Panc1 (cell line): ENCODE measurements around the gene FMR1. TPM values are rescaled to one million over a fixed set of nuclear protein-coding genes. Genes with fewer than 3 reads are reported as not detected.

Experiments
- ATAC-seq: fragments of 200-7000 bp; cut with Tn5 transposase; 2 replicates; pipeline ENCODE4 v1.9.1; 2020; ENCODE audit warnings: mild to moderate bottlenecking, moderate library complexity
- BruUV-seq: library from RNA; stranded (reverse); fragments of 400-500 nt; replicated peaks from 2 replicates; lab custom pipeline; 2021; lab: Mats Ljungman, UMichigan
- CTCF ChIA-PET: fragments of 300-600 bp; sonication (Branson Sonifier 250); formaldehyde crosslinking; loops from one replicate; lab custom pipeline; 2022; ENCODE audit warnings: antibody characterized with exemption; lab: Charles Lee
- POLR2A ChIA-PET: fragments of 300-600 bp; sonication (Branson Sonifier 250); formaldehyde crosslinking; loops from one replicate; lab custom pipeline; 2022; ENCODE audit warnings: antibody characterized with exemption; lab: Charles Lee
- DNase-seq: peaks from one replicate; pipeline ENCODE4 v3.0.0-alpha.2; 2010; ENCODE audit warnings: low read depth, low spot score
- H3K27ac ChIP-seq: 2 replicates; pipeline ENCODE4 v1.5.1; 2011; ENCODE audit warnings: mild to moderate bottlenecking, low read length, inconsistent platforms
- H3K27me3 ChIP-seq: fragments of 200-500 bp; sonication (Bioruptor generic); 2 replicates; pipeline ENCODE4 v1.6.0; 2014; ENCODE audit warnings: low read length, inconsistent platforms; ENCODE audit not compliant: control insufficient read depth, insufficient read depth
- H3K36me3 ChIP-seq: fragments of 200-500 bp; sonication (Bioruptor generic); 2 replicates; pipeline ENCODE4 v1.5.1; 2014; ENCODE audit warnings: inconsistent platforms, mild to moderate bottlenecking, low read length, moderate library complexity; ENCODE audit not compliant: control insufficient read depth, insufficient read depth
- H3K4me1 ChIP-seq: 2 replicates; pipeline ENCODE4 v1.5.1; 2011; ENCODE audit warnings: inconsistent platforms, mild to moderate bottlenecking, low read length, moderate library complexity; ENCODE audit not compliant: control insufficient read depth, insufficient read depth
- H3K4me3 ChIP-seq, 2 experiments: 2 replicates each; pipeline ENCODE4 v1.5.1; 2011 to 2012; ENCODE audit warnings: low read depth in 2 of 2, low read length in 2 of 2, mild to moderate bottlenecking in 2 of 2, inconsistent platforms in 1 of 2, moderate library complexity in 1 of 2
- H3K9me3 ChIP-seq: fragments of 200-500 bp; sonication (Bioruptor generic); 2 replicates; pipeline ENCODE4 v1.5.1; 2014; ENCODE audit warnings: low read depth, mild to moderate bottlenecking, inconsistent platforms, low read length, moderate library complexity; ENCODE audit not compliant: control insufficient read depth, insufficient read depth
- CTCF ChIP-seq: fragments of 450-650 bp; IDR thresholded peaks from 2 replicates; pipeline ENCODE4 v1.5.1; 2017; ENCODE audit warnings: mild to moderate bottlenecking
- POLR2AphosphoS5 ChIP-seq: IDR thresholded peaks from 2 replicates; pipeline ENCODE4 v1.6.1; 2012; ENCODE audit warnings: mild to moderate bottlenecking, low read depth, low read length, moderate library complexity
- REST ChIP-seq, 2 experiments: IDR thresholded peaks; 2 replicates each; pipeline ENCODE4 v1.6.1; 2011 to 2012; ENCODE audit warnings: low read depth in 2 of 2, control low read depth in 1 of 2, low read length in 1 of 2, mild to moderate bottlenecking in 1 of 2, moderate library complexity in 1 of 2; ENCODE audit not compliant: insufficient read depth in 1 of 2
- SIN3A ChIP-seq: IDR thresholded peaks from 2 replicates; pipeline ENCODE4 v1.6.1; 2012; ENCODE audit warnings: low read depth, mild to moderate bottlenecking, low read length, moderate library complexity, borderline replicate concordance; ENCODE audit not compliant: insufficient read depth
- TCF7L2 ChIP-seq: IDR thresholded peaks from 2 replicates; pipeline ENCODE4 v1.6.1; 2011; ENCODE audit warnings: mild to moderate bottlenecking, low read depth, low read length, inconsistent platforms
- in situ Hi-C: cut with HindIII; loops from 2 replicates; pipeline ENCODE4 v1.10.0; 2016; ENCODE audit warnings: low sequenced_read_pairs, low pct_unique_long_range_greater_than_20kb
- intact Hi-C: fragments of 100-400 bp; cut with micrococcal nuclease; formaldehyde crosslinking; loops from one replicate; pipeline ENCODE4 v1.10.0; 2022; ENCODE audit not compliant: unreplicated experiment
- total RNA-seq: library from RNA; stranded (reverse); gene quantifications from one replicate; pipeline ENCODE4 v1.2.1, GENCODE V29; 2021; ENCODE audit not compliant: unreplicated experiment

Gene FMR1
- total RNA-seq, 1 experiment from 2014 or later, result 68.9 TPM

GRCh38 chrX:147927256-147927655, 15.5 kb downstream of the FMR1 start:
- ChIA-PET POLR2A (no interaction called here), CTCF (no interaction called here)
- in situ Hi-C loops, result no loop called here
- no peak for ATAC-seq
- intact Hi-C loops, result no loop called here
- no peak for DNase-seq
- no peak overlapping the region for H3K4me3 ChIP-seq
- H3K27me3 ChIP-seq, result no peaks in the 10 kb centered on the region
- no peaks in the 10 kb centered on the region for H3K9me3 ChIP-seq
- no peak overlapping the region for H3K27ac ChIP-seq
- no peak for TF ChIP-seq SIN3A
- no peak for TF ChIP-seq TCF7L2
- no peak for TF ChIP-seq REST (IDR thresholded peaks at IDR 0.05; ENCODE audit: insufficient read depth in 1 of 2, low read depth in 2 of 2, low read length in 1 of 2)
- no peak for TF ChIP-seq CTCF
- TF ChIP-seq POLR2AphosphoS5, result no peak
- H3K4me1 ChIP-seq, result no peaks in the 10 kb centered on the region
- H3K36me3 ChIP-seq, result peaks cover 9% of the 10 kb centered on the region; the same call in 1 of the 2 replicates
- BruUV-seq, result no TSS peak

GRCh38 chrX:147933815-147934214, 22.1 kb downstream of the FMR1 start:
- POLR2A ChIA-PET, result interaction anchor here (0.6 kb wide), 1 partner anchor 39 kb away, joined by 3 read pairs; no protein-coding TSS in a partner anchor
- in situ Hi-C loops, result no loop called here
- Histone ChIP-seq H3K9me3 (no peaks in the 10 kb centered on the region), H3K27me3 (no peaks in the 10 kb centered on the region), H3K4me1 (no peaks in the 10 kb centered on the region), H3K4me3 (no peak overlapping the region), H3K27ac (no peak overlapping the region), H3K36me3 (peaks cover 19% of the 10 kb centered on the region; the same call in 1 of the 2 replicates)
- DNase-seq, result no peak
- intact Hi-C loops, result no loop called here
- TF ChIP-seq SIN3A (no peak), REST (IDR thresholded peaks at IDR 0.05; ENCODE audit: insufficient read depth in 1 of 2, low read depth in 2 of 2, low read length in 1 of 2) (no peak), POLR2AphosphoS5 (no peak), TCF7L2 (no peak), CTCF (no peak)
- CTCF ChIA-PET, result interaction anchor here (0.6 kb wide), 1 partner anchor 203 kb away, joined by 3 read pairs; no protein-coding TSS in a partner anchor
- BruUV-seq, result no TSS peak
- ATAC-seq, result no peak
